ENCODE results near the gene ABAT. TPM values are rescaled to one million over a fixed set of nuclear protein-coding genes. Genes with fewer than 3 reads are reported as not detected.

The ABAT gene
- total and polyA plus RNA-seq, 5 donors from 2014 or later, result 2.3 to 13.9 (median 3.3) TPM

GRCh38 chr16:8808009-8808408 lies 133.6 kb downstream of the ABAT start:
- Histone ChIP-seq H3K36me3 (ENCODE audit: control insufficient read depth, insufficient read depth, low read length) (peaks cover 91% of the 10 kb centered on the region), H3K9me3 (ENCODE audit: control insufficient read depth in 2 of 2, low read length in 2 of 2) (no peaks in the 10 kb centered on the region), H3K4me3 (ENCODE audit: low read depth, low read length) (no peak overlapping the region), H3K27me3 (ENCODE audit: control insufficient read depth, insufficient read depth, low read length) (no peaks in the 10 kb centered on the region), H3K4me1 (ENCODE audit: control insufficient read depth, insufficient read depth, low read length, poor library complexity, severe bottlenecking) (no peaks in the 10 kb centered on the region), H3K27ac (ENCODE audit: insufficient read depth, low read length, poor library complexity, severe bottlenecking) (no peak overlapping the region)
- Mint-ChIP-seq H3K27me3 (no peaks in the 10 kb centered on the region), H3K9me3 (peaks cover 0 to 1% (median 0%) of the 10 kb centered on the region in 7 donors), H3K4me1 (peaks cover 0 to 7% (median 1%) of the 10 kb centered on the region in 4 donors), H3K4me3 (no peak overlapping the region), H3K36me3 (peaks cover 49% of the 10 kb centered on the region), H3K27ac (no peak overlapping the region)
- ATAC-seq (ENCODE audit: low read depth in 2 of 2), result no peak
- no peak for DNase-seq

GRCh38 chr16:8808613-8809353 lies 134.4 kb downstream of the ABAT start:
- Mint-ChIP-seq H3K27me3 (no peaks in the 10 kb centered on the region), H3K27ac (peak overlapping the region in 1 of 3 donors; percentile 5), H3K9me3 (peaks cover 0 to 1% (median 0%) of the 10 kb centered on the region in 7 donors), H3K4me3 (no peak overlapping the region), H3K36me3 (peaks cover 50% of the 10 kb centered on the region), H3K4me1 (peaks cover 0 to 4% (median 0%) of the 10 kb centered on the region in 4 donors)
- DNase-seq (no peak), ATAC-seq (ENCODE audit: low read depth in 2 of 2) (no peak)
- no peaks in the 10 kb centered on the region for H3K4me1 ChIP-seq (ENCODE audit: control insufficient read depth, insufficient read depth, low read length, poor library complexity, severe bottlenecking)
- H3K27me3 ChIP-seq (ENCODE audit: control insufficient read depth, insufficient read depth, low read length), result no peaks in the 10 kb centered on the region
- H3K4me3 ChIP-seq (ENCODE audit: low read depth, low read length), result no peak overlapping the region
- no peak overlapping the region for H3K27ac ChIP-seq (ENCODE audit: insufficient read depth, low read length, poor library complexity, severe bottlenecking)
- H3K36me3 ChIP-seq (ENCODE audit: control insufficient read depth, insufficient read depth, low read length), result peaks cover 94% of the 10 kb centered on the region
- H3K9me3 ChIP-seq (ENCODE audit: control insufficient read depth in 2 of 2, low read length in 2 of 2), result no peaks in the 10 kb centered on the region

GRCh38 chr16:8812162-8812843 lies 137.9 kb downstream of the ABAT start:
- Histone ChIP-seq H3K4me3 (ENCODE audit: low read depth, low read length) (no peak overlapping the region), H3K4me1 (ENCODE audit: control insufficient read depth, insufficient read depth, low read length, poor library complexity, severe bottlenecking) (peaks cover 6% of the 10 kb centered on the region), H3K27me3 (ENCODE audit: control insufficient read depth, insufficient read depth, low read length) (no peaks in the 10 kb centered on the region), H3K9me3 (ENCODE audit: control insufficient read depth in 2 of 2, low read length in 2 of 2) (no peaks in the 10 kb centered on the region), H3K36me3 (ENCODE audit: control insufficient read depth, insufficient read depth, low read length) (peaks cover 81% of the 10 kb centered on the region), H3K27ac (ENCODE audit: insufficient read depth, low read length, poor library complexity, severe bottlenecking) (no peak overlapping the region)
- DNase-seq (no peak), ATAC-seq (ENCODE audit: low read depth in 2 of 2) (no peak)
- H3K27ac Mint-ChIP-seq, result no peak overlapping the region
- peaks cover 4 to 17% (median 11%) of the 10 kb centered on the region in 4 donors for H3K4me1 Mint-ChIP-seq
- no peaks in the 10 kb centered on the region for H3K27me3 Mint-ChIP-seq
- peaks cover 50% of the 10 kb centered on the region for H3K36me3 Mint-ChIP-seq
- H3K4me3 Mint-ChIP-seq, result no peak overlapping the region
- peaks cover 0 to 1% (median 0%) of the 10 kb centered on the region in 7 donors for H3K9me3 Mint-ChIP-seq

GRCh38 chr16:8814095-8814806 lies 139.8 kb downstream of the ABAT start:
- Mint-ChIP-seq H3K27ac (peak overlapping the region; percentile 29 to 85 (median 58)), H3K4me3 (no peak overlapping the region), H3K27me3 (no peaks in the 10 kb centered on the region), H3K4me1 (peaks cover 6 to 24% (median 14%) of the 10 kb centered on the region in 4 donors), H3K36me3 (peaks cover 47% of the 10 kb centered on the region), H3K9me3 (peaks cover 0 to 1% (median 0%) of the 10 kb centered on the region in 7 donors)
- no peak overlapping the region for H3K27ac ChIP-seq (ENCODE audit: insufficient read depth, low read length, poor library complexity, severe bottlenecking)
- no peak for ATAC-seq (ENCODE audit: low read depth in 2 of 2)
- no peaks in the 10 kb centered on the region for H3K9me3 ChIP-seq (ENCODE audit: control insufficient read depth in 2 of 2, low read length in 2 of 2)
- H3K4me1 ChIP-seq (ENCODE audit: control insufficient read depth, insufficient read depth, low read length, poor library complexity, severe bottlenecking), result peaks cover 9% of the 10 kb centered on the region
- no peak overlapping the region for H3K4me3 ChIP-seq (ENCODE audit: low read depth, low read length)
- DNase-seq, result no peak
- no peaks in the 10 kb centered on the region for H3K27me3 ChIP-seq (ENCODE audit: control insufficient read depth, insufficient read depth, low read length)
- peaks cover 71% of the 10 kb centered on the region for H3K36me3 ChIP-seq (ENCODE audit: control insufficient read depth, insufficient read depth, low read length)

GRCh38 chr16:8816967-8817655 lies 142.7 kb downstream of the ABAT start:
- Histone ChIP-seq H3K4me1 (ENCODE audit: control insufficient read depth, insufficient read depth, low read length, poor library complexity, severe bottlenecking) (peaks cover 9% of the 10 kb centered on the region), H3K4me3 (ENCODE audit: low read depth, low read length) (no peak overlapping the region), H3K36me3 (ENCODE audit: control insufficient read depth, insufficient read depth, low read length) (peaks cover 50% of the 10 kb centered on the region), H3K9me3 (ENCODE audit: control insufficient read depth in 2 of 2, low read length in 2 of 2) (no peaks in the 10 kb centered on the region), H3K27ac (ENCODE audit: insufficient read depth, low read length, poor library complexity, severe bottlenecking) (no peak overlapping the region), H3K27me3 (ENCODE audit: control insufficient read depth, insufficient read depth, low read length) (no peaks in the 10 kb centered on the region)
- H3K27me3 Mint-ChIP-seq, result no peaks in the 10 kb centered on the region
- H3K4me1 Mint-ChIP-seq, result peaks cover 6 to 28% (median 19%) of the 10 kb centered on the region in 4 donors
- H3K27ac Mint-ChIP-seq, result peak overlapping the region; percentile 2 to 77 (median 11)
- H3K4me3 Mint-ChIP-seq, result no peak overlapping the region
- peak; percentile 69 to 83 for ATAC-seq (ENCODE audit: low read depth in 2 of 2)
- DNase-seq, result peak in 2 of 3 donors; percentile 47 to 74
- H3K9me3 Mint-ChIP-seq, result no peaks in the 10 kb centered on the region
- H3K36me3 Mint-ChIP-seq, result peaks cover 53% of the 10 kb centered on the region

- Histone ChIP-seq H3K36me3 (ENCODE audit: control insufficient read depth, insufficient read depth, low read length) (peaks cover 34% of the 10 kb centered on the region), H3K27me3 (ENCODE audit: control insufficient read depth, insufficient read depth, low read length) (no peaks in the 10 kb centered on the region), H3K27ac (ENCODE audit: insufficient read depth, low read length, poor library complexity, severe bottlenecking) (no peak overlapping the region), H3K4me1 (ENCODE audit: control insufficient read depth, insufficient read depth, low read length, poor library complexity, severe bottlenecking) (peaks cover 9% of the 10 kb centered on the region), H3K4me3 (ENCODE audit: low read depth, low read length) (no peak overlapping the region), H3K9me3 (ENCODE audit: control insufficient read depth in 2 of 2, low read length in 2 of 2) (no peaks in the 10 kb centered on the region)
- peaks cover 41% of the 10 kb centered on the region for H3K36me3 Mint-ChIP-seq
- no peak for ATAC-seq (ENCODE audit: low read depth in 2 of 2)
- no peak for DNase-seq
- H3K4me1 Mint-ChIP-seq, result peaks cover 6 to 29% (median 20%) of the 10 kb centered on the region in 4 donors
- H3K27ac Mint-ChIP-seq, result peak overlapping the region in 1 of 3 donors; percentile 66
- H3K27me3 Mint-ChIP-seq, result no peaks in the 10 kb centered on the region
- no peak overlapping the region for H3K4me3 Mint-ChIP-seq
- no peaks in the 10 kb centered on the region for H3K9me3 Mint-ChIP-seq
Observed at GRCh38 chr16:8818504-8819270, 144.3 kb downstream of the ABAT start.
